Panc1 (cell line): ENCODE data around the gene SH3BGRL2. TPM values are rescaled to one million over a fixed set of nuclear protein-coding genes. Genes with fewer than 3 reads are reported as not detected.

Source experiments
- ATAC-seq: fragments of 200-7000 bp; cut with Tn5 transposase; 2 replicates; pipeline ENCODE4 v1.9.1; 2020; ENCODE audit warnings: mild to moderate bottlenecking, moderate library complexity
- BruUV-seq: library from RNA; stranded (reverse); fragments of 400-500 nt; replicated peaks from 2 replicates; lab custom pipeline; 2021; lab: Mats Ljungman, UMichigan
- CTCF ChIA-PET: fragments of 300-600 bp; sonication (Branson Sonifier 250); formaldehyde crosslinking; loops from one replicate; lab custom pipeline; 2022; ENCODE audit warnings: antibody characterized with exemption; lab: Charles Lee
- POLR2A ChIA-PET: fragments of 300-600 bp; sonication (Branson Sonifier 250); formaldehyde crosslinking; loops from one replicate; lab custom pipeline; 2022; ENCODE audit warnings: antibody characterized with exemption; lab: Charles Lee
- DNase-seq: peaks from one replicate; pipeline ENCODE4 v3.0.0-alpha.2; 2010; ENCODE audit warnings: low read depth, low spot score
- H3K27ac ChIP-seq: 2 replicates; pipeline ENCODE4 v1.5.1; 2011; ENCODE audit warnings: mild to moderate bottlenecking, low read length, inconsistent platforms
- H3K27me3 ChIP-seq: fragments of 200-500 bp; sonication (Bioruptor generic); 2 replicates; pipeline ENCODE4 v1.6.0; 2014; ENCODE audit warnings: low read length, inconsistent platforms; ENCODE audit not compliant: control insufficient read depth, insufficient read depth
- H3K36me3 ChIP-seq: fragments of 200-500 bp; sonication (Bioruptor generic); 2 replicates; pipeline ENCODE4 v1.5.1; 2014; ENCODE audit warnings: inconsistent platforms, mild to moderate bottlenecking, low read length, moderate library complexity; ENCODE audit not compliant: control insufficient read depth, insufficient read depth
- H3K4me1 ChIP-seq: 2 replicates; pipeline ENCODE4 v1.5.1; 2011; ENCODE audit warnings: inconsistent platforms, mild to moderate bottlenecking, low read length, moderate library complexity; ENCODE audit not compliant: control insufficient read depth, insufficient read depth
- H3K4me3 ChIP-seq, 2 experiments: 2 replicates each; pipeline ENCODE4 v1.5.1; 2011 to 2012; ENCODE audit warnings: low read depth in 2 of 2, low read length in 2 of 2, mild to moderate bottlenecking in 2 of 2, inconsistent platforms in 1 of 2, moderate library complexity in 1 of 2
- H3K9me3 ChIP-seq: fragments of 200-500 bp; sonication (Bioruptor generic); 2 replicates; pipeline ENCODE4 v1.5.1; 2014; ENCODE audit warnings: low read depth, mild to moderate bottlenecking, inconsistent platforms, low read length, moderate library complexity; ENCODE audit not compliant: control insufficient read depth, insufficient read depth
- POLR2AphosphoS5 ChIP-seq: IDR thresholded peaks from 2 replicates; pipeline ENCODE4 v1.6.1; 2012; ENCODE audit warnings: mild to moderate bottlenecking, low read depth, low read length, moderate library complexity
- SIN3A ChIP-seq: IDR thresholded peaks from 2 replicates; pipeline ENCODE4 v1.6.1; 2012; ENCODE audit warnings: low read depth, mild to moderate bottlenecking, low read length, moderate library complexity, borderline replicate concordance; ENCODE audit not compliant: insufficient read depth
- TCF7L2 ChIP-seq: IDR thresholded peaks from 2 replicates; pipeline ENCODE4 v1.6.1; 2011; ENCODE audit warnings: mild to moderate bottlenecking, low read depth, low read length, inconsistent platforms
- in situ Hi-C: cut with HindIII; loops from 2 replicates; pipeline ENCODE4 v1.10.0; 2016; ENCODE audit warnings: low sequenced_read_pairs, low pct_unique_long_range_greater_than_20kb
- intact Hi-C: fragments of 100-400 bp; cut with micrococcal nuclease; formaldehyde crosslinking; loops from one replicate; pipeline ENCODE4 v1.10.0; 2022; ENCODE audit not compliant: unreplicated experiment
- total RNA-seq: library from RNA; stranded (reverse); gene quantifications from one replicate; pipeline ENCODE4 v1.2.1, GENCODE V29; 2021; ENCODE audit not compliant: unreplicated experiment
- TF ChIP-seq, protein P1 (sequence below), 2 experiments: IDR thresholded peaks; 2 replicates each; pipeline ENCODE4 v1.6.1; 2011 to 2012; ENCODE audit warnings: low read depth in 2 of 2, control low read depth in 1 of 2, low read length in 1 of 2, mild to moderate bottlenecking in 1 of 2, moderate library complexity in 1 of 2; ENCODE audit not compliant: insufficient read depth in 1 of 2
- TF ChIP-seq, protein P2 (sequence below): fragments of 450-650 bp; IDR thresholded peaks from 2 replicates; pipeline ENCODE4 v1.5.1; 2017; ENCODE audit warnings: mild to moderate bottlenecking

Gene SH3BGRL2
- total RNA-seq, 1 experiment from 2014 or later = 8.5 TPM

DNA sequence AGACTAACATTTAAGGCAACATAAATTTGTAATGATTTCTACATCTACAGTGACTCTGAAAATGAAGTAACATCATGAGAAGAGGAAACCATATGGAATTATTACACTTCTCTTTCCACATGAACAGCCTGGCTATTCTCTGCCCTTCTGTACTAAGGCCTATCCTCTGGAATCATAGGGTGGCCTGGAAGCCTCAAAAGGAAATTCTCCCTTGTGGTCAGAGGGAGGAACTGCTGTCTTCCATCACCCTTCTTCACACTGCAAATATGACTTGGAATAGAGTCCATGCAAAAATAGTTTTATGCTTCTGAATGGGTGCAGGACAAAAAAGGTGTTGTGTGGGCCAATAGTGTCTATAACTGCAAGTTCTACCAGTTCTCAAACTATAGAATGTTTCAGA, 44.6 kb upstream of the SH3BGRL2 start:
- POLR2A ChIA-PET = no interaction called here
- BruUV-seq = no TSS peak
- no peaks in the 10 kb centered on the region for H3K9me3 ChIP-seq
- no peaks in the 10 kb centered on the region for H3K4me1 ChIP-seq
- TF ChIP-seq, protein P1, sequence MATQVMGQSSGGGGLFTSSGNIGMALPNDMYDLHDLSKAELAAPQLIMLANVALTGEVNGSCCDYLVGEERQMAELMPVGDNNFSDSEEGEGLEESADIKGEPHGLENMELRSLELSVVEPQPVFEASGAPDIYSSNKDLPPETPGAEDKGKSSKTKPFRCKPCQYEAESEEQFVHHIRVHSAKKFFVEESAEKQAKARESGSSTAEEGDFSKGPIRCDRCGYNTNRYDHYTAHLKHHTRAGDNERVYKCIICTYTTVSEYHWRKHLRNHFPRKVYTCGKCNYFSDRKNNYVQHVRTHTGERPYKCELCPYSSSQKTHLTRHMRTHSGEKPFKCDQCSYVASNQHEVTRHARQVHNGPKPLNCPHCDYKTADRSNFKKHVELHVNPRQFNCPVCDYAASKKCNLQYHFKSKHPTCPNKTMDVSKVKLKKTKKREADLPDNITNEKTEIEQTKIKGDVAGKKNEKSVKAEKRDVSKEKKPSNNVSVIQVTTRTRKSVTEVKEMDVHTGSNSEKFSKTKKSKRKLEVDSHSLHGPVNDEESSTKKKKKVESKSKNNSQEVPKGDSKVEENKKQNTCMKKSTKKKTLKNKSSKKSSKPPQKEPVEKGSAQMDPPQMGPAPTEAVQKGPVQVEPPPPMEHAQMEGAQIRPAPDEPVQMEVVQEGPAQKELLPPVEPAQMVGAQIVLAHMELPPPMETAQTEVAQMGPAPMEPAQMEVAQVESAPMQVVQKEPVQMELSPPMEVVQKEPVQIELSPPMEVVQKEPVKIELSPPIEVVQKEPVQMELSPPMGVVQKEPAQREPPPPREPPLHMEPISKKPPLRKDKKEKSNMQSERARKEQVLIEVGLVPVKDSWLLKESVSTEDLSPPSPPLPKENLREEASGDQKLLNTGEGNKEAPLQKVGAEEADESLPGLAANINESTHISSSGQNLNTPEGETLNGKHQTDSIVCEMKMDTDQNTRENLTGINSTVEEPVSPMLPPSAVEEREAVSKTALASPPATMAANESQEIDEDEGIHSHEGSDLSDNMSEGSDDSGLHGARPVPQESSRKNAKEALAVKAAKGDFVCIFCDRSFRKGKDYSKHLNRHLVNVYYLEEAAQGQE (IDR thresholded peaks at IDR 0.05; ENCODE audit: insufficient read depth in 1 of 2, low read depth in 2 of 2, low read length in 1 of 2) = no peak
- TF ChIP-seq POLR2AphosphoS5 = no peak
- TF ChIP-seq, protein P2, sequence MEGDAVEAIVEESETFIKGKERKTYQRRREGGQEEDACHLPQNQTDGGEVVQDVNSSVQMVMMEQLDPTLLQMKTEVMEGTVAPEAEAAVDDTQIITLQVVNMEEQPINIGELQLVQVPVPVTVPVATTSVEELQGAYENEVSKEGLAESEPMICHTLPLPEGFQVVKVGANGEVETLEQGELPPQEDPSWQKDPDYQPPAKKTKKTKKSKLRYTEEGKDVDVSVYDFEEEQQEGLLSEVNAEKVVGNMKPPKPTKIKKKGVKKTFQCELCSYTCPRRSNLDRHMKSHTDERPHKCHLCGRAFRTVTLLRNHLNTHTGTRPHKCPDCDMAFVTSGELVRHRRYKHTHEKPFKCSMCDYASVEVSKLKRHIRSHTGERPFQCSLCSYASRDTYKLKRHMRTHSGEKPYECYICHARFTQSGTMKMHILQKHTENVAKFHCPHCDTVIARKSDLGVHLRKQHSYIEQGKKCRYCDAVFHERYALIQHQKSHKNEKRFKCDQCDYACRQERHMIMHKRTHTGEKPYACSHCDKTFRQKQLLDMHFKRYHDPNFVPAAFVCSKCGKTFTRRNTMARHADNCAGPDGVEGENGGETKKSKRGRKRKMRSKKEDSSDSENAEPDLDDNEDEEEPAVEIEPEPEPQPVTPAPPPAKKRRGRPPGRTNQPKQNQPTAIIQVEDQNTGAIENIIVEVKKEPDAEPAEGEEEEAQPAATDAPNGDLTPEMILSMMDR = peak; percentile 65
- in situ Hi-C loops = no loop called here
- no peaks in the 10 kb centered on the region for H3K27me3 ChIP-seq
- peak; percentile 90 for ATAC-seq
- H3K27ac ChIP-seq = no peak overlapping the region
- DNase-seq = no peak
- CTCF ChIA-PET = no interaction called here
- H3K36me3 ChIP-seq = no peaks in the 10 kb centered on the region
- intact Hi-C loops = no loop called here
- no peak overlapping the region for H3K4me3 ChIP-seq

DNA sequence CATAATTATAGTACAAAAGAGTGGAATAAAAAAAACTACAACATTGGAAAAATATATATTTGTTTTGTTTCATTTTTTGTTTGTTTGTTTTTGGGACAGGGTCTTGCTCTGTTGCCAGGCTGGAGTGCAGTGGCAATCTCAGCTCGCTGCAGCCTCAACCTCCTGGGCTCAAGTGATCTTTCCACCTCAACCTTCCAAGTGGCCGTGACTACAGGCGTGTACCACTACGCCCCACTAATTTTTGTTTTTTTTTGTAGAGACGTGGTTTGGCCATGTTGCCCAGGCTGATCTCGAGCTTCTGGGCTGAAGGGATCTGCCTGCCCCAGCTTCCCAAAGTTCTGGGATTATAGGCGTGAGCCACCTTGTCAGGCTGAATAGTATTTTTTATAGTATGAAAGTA, 41.4 kb upstream of the SH3BGRL2 start:
- no peaks in the 10 kb centered on the region for H3K36me3 ChIP-seq
- H3K4me1 ChIP-seq = no peaks in the 10 kb centered on the region
- intact Hi-C loops = no loop called here
- BruUV-seq = no TSS peak
- no peak for DNase-seq
- ChIA-PET CTCF (no interaction called here), POLR2A (no interaction called here)
- no peaks in the 10 kb centered on the region for H3K9me3 ChIP-seq
- in situ Hi-C loops = no loop called here
- no peaks in the 10 kb centered on the region for H3K27me3 ChIP-seq
- TF ChIP-seq POLR2AphosphoS5 (no peak), SIN3A (no peak), TCF7L2 (no peak)
- TF ChIP-seq, protein P2 = no peak
- TF ChIP-seq, protein P1 (IDR thresholded peaks at IDR 0.05; ENCODE audit: insufficient read depth in 1 of 2, low read depth in 2 of 2, low read length in 1 of 2) = no peak
- no peak overlapping the region for H3K4me3 ChIP-seq
- H3K27ac ChIP-seq = no peak overlapping the region
- ATAC-seq = no peak
